Endodermal cell (in vitro differentiated cells): Measurements from ENCODE around the gene PHYKPL. TPM values are rescaled to one million over a fixed set of nuclear protein-coding genes. Genes with fewer than 3 reads are reported as not detected.
A peak's percentile ranks its signal among the peaks of the same experiment; 100 is the strongest.

Experiments
- DNase-seq: peaks from one replicate; pipeline ENCODE4 v3.0.0-alpha.2; 2017
- H3K27ac ChIP-seq: 2 replicates; pipeline ENCODE4 v1.5.1; 2013; ENCODE audit warnings: mild to moderate bottlenecking, low read depth, low read length, moderate library complexity
- H3K27me3 ChIP-seq: 2 replicates; pipeline ENCODE4 v1.6.1; 2013; ENCODE audit warnings: mild to moderate bottlenecking, low read length, moderate library complexity; ENCODE audit not compliant: insufficient read depth, control insufficient read depth, poor library complexity, severe bottlenecking
- H3K36me3 ChIP-seq: 2 replicates; pipeline ENCODE4 v1.7.0; 2013; ENCODE audit warnings: mild to moderate bottlenecking, low read length, moderate library complexity; ENCODE audit not compliant: control insufficient read depth, insufficient read depth
- H3K4me1 ChIP-seq: one replicate; pipeline ENCODE4 v1.7.0; 2013; ENCODE audit warnings: low read length; ENCODE audit not compliant: control insufficient read depth, insufficient read depth
- H3K4me3 ChIP-seq: 2 replicates; pipeline ENCODE4 v1.5.1; 2013; ENCODE audit warnings: mild to moderate bottlenecking, low read length, moderate library complexity
- H3K9ac ChIP-seq: 2 replicates; pipeline ENCODE4 v1.6.1; 2013; ENCODE audit warnings: mild to moderate bottlenecking, low read length, moderate library complexity; ENCODE audit not compliant: poor library complexity, severe bottlenecking; ENCODE audit errors: extremely low read depth
- H3K9me3 ChIP-seq: 2 replicates; pipeline ENCODE4 v1.6.1; 2013; ENCODE audit warnings: mild to moderate bottlenecking, low read length, moderate library complexity; ENCODE audit not compliant: control insufficient read depth
- H3K27ac Mint-ChIP-seq: 2 replicates; pipeline ENCODE4 v1.8.0; 2020; ENCODE audit warnings: mixed read lengths
- H3K27me3 Mint-ChIP-seq: 2 replicates; pipeline ENCODE4 v1.8.0; 2021; ENCODE audit warnings: mild to moderate bottlenecking, mixed read lengths; ENCODE audit not compliant: insufficient read depth
- H3K36me3 Mint-ChIP-seq: 2 replicates; pipeline ENCODE4 v1.8.0; 2020; ENCODE audit warnings: low read depth, mixed read lengths
- H3K4me1 Mint-ChIP-seq: 2 replicates; pipeline ENCODE4 v1.8.0; 2020; ENCODE audit warnings: mixed read lengths
- H3K4me3 Mint-ChIP-seq: 2 replicates; pipeline ENCODE4 v1.8.0; 2020; ENCODE audit warnings: mild to moderate bottlenecking, moderate library complexity, mixed read lengths
- H3K9me3 Mint-ChIP-seq: 2 replicates; pipeline ENCODE4 v1.8.0; 2020; ENCODE audit warnings: mild to moderate bottlenecking, mixed read lengths
- WGBS, 2 experiments: methylation state at CpG; one replicate each; pipeline versions ENCODE4 v1.1.5 to v1.1.7; 2013; ENCODE audit warnings: missing lambda C conversion rate in 2 of 2, mixed read lengths in 1 of 2; ENCODE audit not compliant: insufficient coverage in 1 of 2, insufficient read length in 1 of 2; 5-methylcytosine and 5-hydroxymethylcytosine counted together
- total RNA-seq, 2 donors: library from RNA; stranded (reverse); fragmentation: NEBNext Ultra II Directional in 1 of 2; extraction: Animal tissue kit (Norgen Biotek cat#: 25700) in 1 of 2; gene quantifications; 2 replicates in 1 of 2; 3 replicates in 1 of 2; pipeline ENCODE4 v1.2.1, GENCODE V29; 2021
- TF ChIP-seq, protein P1 (sequence below): fragments of 200-600 bp; sonication (generic); conservative IDR thresholded peaks from 2 replicates; pipeline ENCODE4 v1.5.0; 2021; ENCODE audit warnings: antibody characterized with exemption, mild to moderate bottlenecking

PHYKPL gene
- total RNA-seq, 2 donors from 2014 or later = 59.9 to 82.5 TPM

DNA sequence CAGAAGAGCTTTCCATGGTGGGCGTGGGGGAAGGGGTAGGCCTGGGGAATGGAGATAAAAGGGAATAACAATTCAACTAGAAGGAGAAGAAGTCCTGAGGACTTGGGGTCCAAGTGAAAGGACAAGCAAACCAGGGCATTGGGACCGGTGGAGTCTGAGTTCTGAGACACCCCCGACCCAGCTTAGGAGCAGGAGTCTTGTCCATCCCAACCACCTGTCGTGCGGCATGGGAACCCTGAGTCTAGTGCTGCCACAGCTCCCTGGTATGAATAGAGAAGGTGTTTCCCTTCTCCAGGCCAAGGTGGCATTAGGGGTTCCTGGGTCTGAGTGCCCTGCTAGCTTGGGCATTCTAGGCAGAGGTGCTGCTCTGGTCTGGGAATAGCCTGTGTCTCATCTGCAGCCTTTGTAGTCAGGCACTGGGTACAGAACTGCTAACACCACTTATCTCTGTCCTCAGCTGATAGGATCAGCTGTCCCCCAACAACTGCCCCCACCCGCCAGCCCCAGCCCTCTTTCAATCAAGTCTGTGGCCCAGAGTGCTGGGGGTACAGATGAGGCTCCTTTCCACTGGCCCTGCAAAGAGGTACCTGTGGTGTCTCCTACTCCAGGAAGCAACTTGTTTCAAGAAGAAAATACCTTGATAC, 18.3 kb downstream of the PHYKPL start:
- H3K9me3 ChIP-seq = no peaks in the 10 kb centered on the region

DNA sequence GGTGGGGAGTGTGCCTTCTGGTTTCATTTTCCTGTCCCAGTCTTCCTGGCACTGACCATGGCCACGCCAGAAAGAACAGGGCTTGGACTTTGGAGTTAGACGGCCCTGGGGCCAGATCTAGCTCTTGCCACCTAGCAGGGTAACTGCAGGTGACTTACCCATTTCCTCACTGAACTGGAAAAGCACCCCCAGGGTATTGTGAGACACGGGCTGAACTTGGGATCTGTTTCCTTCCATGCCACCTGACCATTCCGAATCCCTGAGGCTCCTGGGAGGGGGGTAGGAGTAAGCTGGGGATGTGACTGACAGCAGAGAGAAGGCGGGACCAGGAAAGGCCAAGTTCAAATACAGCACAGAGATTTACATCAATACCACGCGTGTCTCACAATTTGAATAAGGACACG, 18.9 kb downstream of the PHYKPL start:
- Mint-ChIP-seq H3K4me3 (no peak overlapping the region), H3K4me1 (peaks cover 4% of the 10 kb centered on the region), H3K27me3 (no peaks in the 10 kb centered on the region), H3K9me3 (no peaks in the 10 kb centered on the region), H3K27ac (peak overlapping the region; percentile 1), H3K36me3 (peaks cover 80% of the 10 kb centered on the region)
- Histone ChIP-seq H3K4me3 (no peak overlapping the region), H3K9me3 (no peaks in the 10 kb centered on the region), H3K4me1 (no peaks in the 10 kb centered on the region), H3K27ac (no peak overlapping the region), H3K27me3 (no peaks in the 10 kb centered on the region), H3K36me3 (peaks cover 92% of the 10 kb centered on the region), H3K9ac (no peak overlapping the region)
- DNase-seq = no peak
- 96% methylated on average over 2 to 8 of the region's 8 CpGs for WGBS, 2 experiments
- TF ChIP-seq, protein P1, sequence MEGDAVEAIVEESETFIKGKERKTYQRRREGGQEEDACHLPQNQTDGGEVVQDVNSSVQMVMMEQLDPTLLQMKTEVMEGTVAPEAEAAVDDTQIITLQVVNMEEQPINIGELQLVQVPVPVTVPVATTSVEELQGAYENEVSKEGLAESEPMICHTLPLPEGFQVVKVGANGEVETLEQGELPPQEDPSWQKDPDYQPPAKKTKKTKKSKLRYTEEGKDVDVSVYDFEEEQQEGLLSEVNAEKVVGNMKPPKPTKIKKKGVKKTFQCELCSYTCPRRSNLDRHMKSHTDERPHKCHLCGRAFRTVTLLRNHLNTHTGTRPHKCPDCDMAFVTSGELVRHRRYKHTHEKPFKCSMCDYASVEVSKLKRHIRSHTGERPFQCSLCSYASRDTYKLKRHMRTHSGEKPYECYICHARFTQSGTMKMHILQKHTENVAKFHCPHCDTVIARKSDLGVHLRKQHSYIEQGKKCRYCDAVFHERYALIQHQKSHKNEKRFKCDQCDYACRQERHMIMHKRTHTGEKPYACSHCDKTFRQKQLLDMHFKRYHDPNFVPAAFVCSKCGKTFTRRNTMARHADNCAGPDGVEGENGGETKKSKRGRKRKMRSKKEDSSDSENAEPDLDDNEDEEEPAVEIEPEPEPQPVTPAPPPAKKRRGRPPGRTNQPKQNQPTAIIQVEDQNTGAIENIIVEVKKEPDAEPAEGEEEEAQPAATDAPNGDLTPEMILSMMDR = no peak

More for the DNA sequence above, 18.3 kb downstream of the PHYKPL start:
- Mint-ChIP-seq H3K27ac (no peak overlapping the region), H3K9me3 (no peaks in the 10 kb centered on the region), H3K4me3 (no peak overlapping the region), H3K27me3 (no peaks in the 10 kb centered on the region), H3K4me1 (peaks cover 4% of the 10 kb centered on the region), H3K36me3 (peaks cover 78% of the 10 kb centered on the region)
- H3K9ac ChIP-seq = no peak overlapping the region
- peaks cover 91% of the 10 kb centered on the region for H3K36me3 ChIP-seq
- DNase-seq = peak; percentile 66
- H3K4me3 ChIP-seq = no peak overlapping the region
- TF ChIP-seq, protein P1 = no peak
- no peaks in the 10 kb centered on the region for H3K27me3 ChIP-seq
- WGBS, 2 experiments = 91 to 100% methylated on average over 2 to 6 of the region's 6 CpGs
- no peak overlapping the region for H3K27ac ChIP-seq
- no peaks in the 10 kb centered on the region for H3K4me1 ChIP-seq

DNA sequence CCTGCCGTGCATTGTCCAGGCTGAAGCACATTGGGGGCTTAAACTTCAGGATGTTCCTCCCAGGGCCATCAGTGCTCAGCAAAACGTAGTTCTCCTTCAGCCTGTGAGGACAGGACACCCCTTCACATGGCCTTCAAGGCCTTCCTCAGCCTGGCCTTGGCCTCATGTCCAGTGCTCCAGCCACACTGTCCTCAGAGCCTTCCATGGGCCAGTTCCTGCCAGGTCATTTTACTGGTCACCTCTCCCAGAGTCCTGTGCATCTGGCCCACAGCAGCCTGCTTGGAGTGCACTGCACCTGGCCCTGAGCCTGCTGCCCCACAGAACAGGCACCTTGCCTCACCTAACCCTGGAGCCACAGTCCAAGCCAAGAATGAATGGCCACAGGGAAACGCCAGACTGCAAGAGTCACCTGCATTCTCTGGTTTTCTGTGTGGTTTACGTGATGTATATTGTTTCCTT, 19.6 kb downstream of the PHYKPL start:
- Mint-ChIP-seq H3K27ac (peak overlapping the region; percentile 72), H3K27me3 (no peaks in the 10 kb centered on the region), H3K4me1 (peaks cover 4% of the 10 kb centered on the region), H3K4me3 (no peak overlapping the region), H3K9me3 (no peaks in the 10 kb centered on the region), H3K36me3 (peaks cover 80% of the 10 kb centered on the region)
- H3K27me3 ChIP-seq = no peaks in the 10 kb centered on the region
- DNase-seq = peak; percentile 61
- 72 to 92% methylated on average over 1 to 4 of the region's 4 CpGs for WGBS, 2 experiments
- no peak overlapping the region for H3K9ac ChIP-seq
- H3K9me3 ChIP-seq = no peaks in the 10 kb centered on the region
- no peak overlapping the region for H3K27ac ChIP-seq
- peaks cover 92% of the 10 kb centered on the region for H3K36me3 ChIP-seq
- TF ChIP-seq, protein P1 = no peak
- H3K4me1 ChIP-seq = no peaks in the 10 kb centered on the region
- no peak overlapping the region for H3K4me3 ChIP-seq
